ENCODE measurements around the gene JMJD8. TPM values are rescaled to one million over a fixed set of nuclear protein-coding genes. Genes with fewer than 3 reads are reported as not detected.

Gene JMJD8
- total and polyA plus RNA-seq, 2 donors from 2014 or later: 75.0 to 80.4 TPM

DNA sequence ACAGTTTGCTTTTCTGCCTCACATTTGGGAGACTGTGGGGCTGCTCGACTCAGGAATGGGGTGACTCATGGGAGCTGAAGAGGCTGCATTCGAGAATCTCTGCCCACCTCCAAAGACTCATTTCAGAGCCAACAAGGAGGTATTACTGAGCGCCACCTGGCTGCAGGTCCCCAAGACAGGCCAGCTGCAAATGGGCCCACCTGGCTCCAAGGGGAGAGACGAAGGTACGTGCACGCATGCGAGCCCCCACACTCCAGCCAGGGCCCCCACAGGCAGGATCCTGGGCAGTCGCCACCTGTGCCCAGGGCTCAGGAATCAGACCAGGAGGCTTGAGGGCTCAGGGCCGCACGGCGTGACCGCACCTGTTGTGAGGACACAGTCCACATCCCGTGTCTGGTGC is 48.8 kb upstream of the JMJD8 start:
- DNase-seq (peak in 1 of 5 donors; percentile 29), FAIRE-seq (no peak)
- TF ChIP-seq, protein P1, sequence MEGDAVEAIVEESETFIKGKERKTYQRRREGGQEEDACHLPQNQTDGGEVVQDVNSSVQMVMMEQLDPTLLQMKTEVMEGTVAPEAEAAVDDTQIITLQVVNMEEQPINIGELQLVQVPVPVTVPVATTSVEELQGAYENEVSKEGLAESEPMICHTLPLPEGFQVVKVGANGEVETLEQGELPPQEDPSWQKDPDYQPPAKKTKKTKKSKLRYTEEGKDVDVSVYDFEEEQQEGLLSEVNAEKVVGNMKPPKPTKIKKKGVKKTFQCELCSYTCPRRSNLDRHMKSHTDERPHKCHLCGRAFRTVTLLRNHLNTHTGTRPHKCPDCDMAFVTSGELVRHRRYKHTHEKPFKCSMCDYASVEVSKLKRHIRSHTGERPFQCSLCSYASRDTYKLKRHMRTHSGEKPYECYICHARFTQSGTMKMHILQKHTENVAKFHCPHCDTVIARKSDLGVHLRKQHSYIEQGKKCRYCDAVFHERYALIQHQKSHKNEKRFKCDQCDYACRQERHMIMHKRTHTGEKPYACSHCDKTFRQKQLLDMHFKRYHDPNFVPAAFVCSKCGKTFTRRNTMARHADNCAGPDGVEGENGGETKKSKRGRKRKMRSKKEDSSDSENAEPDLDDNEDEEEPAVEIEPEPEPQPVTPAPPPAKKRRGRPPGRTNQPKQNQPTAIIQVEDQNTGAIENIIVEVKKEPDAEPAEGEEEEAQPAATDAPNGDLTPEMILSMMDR (IDR thresholded peaks at IDR 0.05; ENCODE audit: borderline replicate concordance, extremely low read depth, insufficient read depth): no peak
- no peaks in the 10 kb centered on the region for H3K27me3 ChIP-seq (ENCODE audit: control insufficient read depth, insufficient read depth, low read length)
- no peak overlapping the region for H3K4me3 ChIP-seq (ENCODE audit: low read length in 3 of 3)
- H3K36me3 ChIP-seq (ENCODE audit: control insufficient read depth in 2 of 3, insufficient read depth in 3 of 3, low read length in 3 of 3): peaks cover 0 to 3% (median 0%) of the 10 kb centered on the region in 3 donors
- no peaks in the 10 kb centered on the region for H3K9me3 ChIP-seq (ENCODE audit: control insufficient read depth in 2 of 3, insufficient read depth in 1 of 3, low read length in 3 of 3)
- H3K4me1 ChIP-seq (ENCODE audit: control insufficient read depth in 2 of 3, insufficient read depth in 2 of 3, low read depth in 1 of 3, low read length in 3 of 3): peaks cover 0 to 3% (median 0%) of the 10 kb centered on the region in 3 donors
- H3K9ac ChIP-seq (ENCODE audit: low read length in 3 of 3): no peak overlapping the region
- no peak overlapping the region for H3K27ac ChIP-seq (ENCODE audit: low read depth in 2 of 2, low read length in 2 of 2)
- intact Hi-C loops (cut with DNase I): no loop called here

DNA sequence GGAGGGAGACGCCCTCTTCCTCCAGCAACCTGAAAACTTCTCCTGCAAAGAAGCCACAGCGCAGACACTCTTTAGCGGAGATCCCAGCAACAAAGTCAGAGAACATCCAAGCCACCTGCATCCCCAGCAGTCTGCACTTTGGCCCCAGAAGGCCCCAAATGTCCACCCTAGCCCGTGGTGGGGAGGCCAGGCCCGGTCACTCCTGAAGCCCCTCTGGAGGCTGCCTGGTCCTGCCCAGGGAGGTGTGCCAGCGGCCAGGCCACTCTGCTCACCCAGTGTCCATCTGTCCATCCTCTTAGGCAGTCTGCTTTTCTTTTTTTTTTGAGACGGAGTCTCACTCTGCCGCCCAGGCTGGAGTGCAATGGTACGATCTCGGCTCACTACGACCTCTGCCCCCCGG is 48.2 kb upstream of the JMJD8 start:
- Histone ChIP-seq H3K9ac (ENCODE audit: low read length in 3 of 3) (no peak overlapping the region), H3K27me3 (ENCODE audit: control insufficient read depth, insufficient read depth, low read length) (no peaks in the 10 kb centered on the region), H3K27ac (ENCODE audit: low read depth in 2 of 2, low read length in 2 of 2) (no peak overlapping the region), H3K4me3 (ENCODE audit: low read length in 3 of 3) (no peak overlapping the region), H3K9me3 (ENCODE audit: control insufficient read depth in 2 of 3, insufficient read depth in 1 of 3, low read length in 3 of 3) (no peaks in the 10 kb centered on the region), H3K36me3 (ENCODE audit: control insufficient read depth in 2 of 3, insufficient read depth in 3 of 3, low read length in 3 of 3) (peaks cover 0 to 3% (median 0%) of the 10 kb centered on the region in 3 donors), H3K4me1 (ENCODE audit: control insufficient read depth in 2 of 3, insufficient read depth in 2 of 3, low read depth in 1 of 3, low read length in 3 of 3) (peaks cover 0 to 5% (median 0%) of the 10 kb centered on the region in 3 donors)
- TF ChIP-seq, protein P1 (IDR thresholded peaks at IDR 0.05; ENCODE audit: borderline replicate concordance, extremely low read depth, insufficient read depth): no peak
- no peak for FAIRE-seq
- intact Hi-C loops (cut with DNase I): no loop called here
- DNase-seq: no peak

DNA sequence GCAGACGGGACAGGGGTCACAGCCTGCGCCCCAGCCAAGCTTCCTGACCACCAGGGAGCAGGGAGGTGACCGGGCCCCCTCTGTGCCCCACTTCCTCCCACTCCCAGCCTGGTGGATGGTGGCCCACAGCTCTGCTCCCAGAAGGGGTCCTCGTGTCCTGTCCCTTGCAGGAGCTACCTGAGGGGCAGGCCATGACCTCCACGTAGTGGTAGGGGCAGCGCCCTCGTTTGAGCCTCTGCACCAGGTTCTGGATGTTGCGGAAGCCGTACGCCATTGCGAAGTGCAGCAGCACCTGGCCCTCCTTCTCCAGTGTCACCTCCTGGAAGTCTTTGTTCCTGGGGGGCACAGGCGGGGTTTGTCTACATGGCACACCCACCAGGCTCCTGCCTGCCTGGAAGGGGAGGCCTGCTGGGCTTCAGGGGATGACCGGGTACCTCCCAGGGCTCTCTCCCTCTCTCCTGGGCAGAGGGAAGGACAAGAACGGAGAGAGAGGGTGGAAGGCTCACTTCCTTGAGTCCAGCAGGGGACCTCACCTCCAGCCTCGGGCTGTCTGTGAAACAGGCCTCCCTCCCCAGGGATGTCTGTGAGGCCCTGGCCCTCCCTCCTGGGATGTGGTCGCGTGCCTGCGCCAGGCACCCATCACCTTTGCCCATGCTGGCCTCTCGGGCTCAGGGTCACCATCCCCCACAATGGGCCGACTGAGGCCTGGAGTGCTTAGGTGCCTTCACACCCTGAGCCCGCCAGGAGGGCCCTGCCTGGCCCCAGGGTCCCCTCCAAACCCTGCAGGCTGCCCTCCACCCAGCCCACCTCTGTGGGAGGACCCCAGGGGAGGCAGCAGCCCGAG is 46.8 kb upstream of the JMJD8 start:
- Histone ChIP-seq H3K4me3 (ENCODE audit: low read length in 3 of 3) (no peak overlapping the region), H3K27ac (ENCODE audit: low read depth in 2 of 2, low read length in 2 of 2) (no peak overlapping the region), H3K4me1 (ENCODE audit: control insufficient read depth in 2 of 3, insufficient read depth in 2 of 3, low read depth in 1 of 3, low read length in 3 of 3) (peaks cover 0 to 10% (median 0%) of the 10 kb centered on the region in 3 donors), H3K9ac (ENCODE audit: low read length in 3 of 3) (no peak overlapping the region), H3K27me3 (ENCODE audit: control insufficient read depth, insufficient read depth, low read length) (no peaks in the 10 kb centered on the region), H3K36me3 (ENCODE audit: control insufficient read depth in 2 of 3, insufficient read depth in 3 of 3, low read length in 3 of 3) (no peaks in the 10 kb centered on the region), H3K9me3 (ENCODE audit: control insufficient read depth in 2 of 3, insufficient read depth in 1 of 3, low read length in 3 of 3) (no peaks in the 10 kb centered on the region)
- TF ChIP-seq, protein P1 (IDR thresholded peaks at IDR 0.05; ENCODE audit: borderline replicate concordance, extremely low read depth, insufficient read depth): no peak
- intact Hi-C loops (cut with DNase I): no loop called here
- DNase-seq (peak in 1 of 5 donors; percentile 76), FAIRE-seq (no peak)

All from kidney (tissue), 14 donors.